ENCODE results near the gene FN1.
A peak's percentile ranks its signal among the peaks of the same experiment; 100 is the strongest.
"Not testable (repeated sequence)": the region's sequence is repeated elsewhere in the genome, so short reads cannot be mapped to it uniquely, and the experiment has no call there.

The FN1 gene

DNA sequence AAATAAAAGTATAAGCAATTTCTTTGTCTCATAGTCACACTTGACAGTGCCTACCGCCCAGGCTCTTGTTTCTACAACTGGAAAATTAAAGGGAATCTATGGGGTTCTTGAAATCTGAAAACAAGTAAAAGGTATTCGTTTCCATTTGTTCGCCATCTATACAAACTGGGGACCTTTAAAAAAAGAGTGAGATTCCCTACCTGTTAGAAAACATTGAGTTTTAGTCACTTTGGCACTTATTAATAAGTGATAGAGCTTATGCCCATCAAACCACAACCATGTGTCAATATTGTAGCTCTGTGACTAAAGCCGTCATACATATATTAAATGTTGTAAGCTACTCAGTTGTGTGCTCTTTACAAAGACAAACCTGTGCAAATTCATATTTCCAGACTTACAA, 13.2 kb downstream of the FN1 start:
- no peak for DNase-seq (ENCODE audit: low read depth in 2 of 2)

DNA sequence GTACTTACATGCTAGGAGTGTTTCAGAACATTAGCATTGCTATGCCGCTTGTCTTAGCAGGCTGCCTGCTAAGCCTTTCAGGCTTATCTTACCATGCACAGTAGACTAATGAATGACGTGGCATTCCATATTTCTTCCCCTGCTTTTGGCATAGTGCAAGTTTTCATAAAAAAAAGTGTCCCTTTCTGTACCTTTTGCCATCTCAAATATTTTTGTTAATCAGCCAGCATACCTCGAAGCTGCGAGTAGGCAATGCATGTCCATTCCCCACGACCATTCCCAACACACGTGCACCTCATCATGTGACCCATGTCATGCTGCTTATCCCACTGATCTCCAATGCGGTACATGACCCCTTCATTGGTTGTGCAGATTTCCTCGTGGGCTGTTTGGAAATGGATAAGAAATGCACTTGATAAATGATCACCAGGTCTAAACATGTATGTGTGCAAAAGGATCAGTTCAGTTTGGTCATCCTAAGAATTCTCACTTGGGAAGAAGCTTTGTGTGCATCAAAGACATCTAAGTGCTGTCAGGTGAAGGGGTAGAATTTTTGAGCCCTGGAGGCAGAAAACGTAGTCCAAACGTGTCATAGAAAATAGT, 13.9 kb downstream of the FN1 start:
- no peak for DNase-seq (ENCODE audit: low read depth in 2 of 2)

DNA sequence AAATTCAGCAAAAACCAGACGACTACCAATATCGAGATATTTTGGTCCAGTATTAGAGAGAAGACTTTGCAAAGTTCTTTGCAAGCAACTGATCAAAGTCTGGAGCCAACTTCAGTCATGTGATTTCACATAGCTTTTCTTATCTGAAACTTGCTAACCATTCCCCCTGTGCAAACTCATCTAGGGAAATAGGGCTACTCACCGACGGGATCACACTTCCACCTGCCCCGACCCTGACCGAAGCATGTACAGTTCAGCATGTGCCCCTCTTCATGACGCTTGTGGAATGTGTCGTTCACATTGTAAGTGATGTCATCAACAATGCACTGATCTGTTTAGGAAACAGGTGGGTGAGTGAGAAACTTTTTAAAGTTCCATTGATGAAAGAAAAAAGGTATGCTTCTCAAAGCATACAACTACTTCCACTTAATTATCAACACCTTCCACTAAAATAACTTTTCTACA, 15.4 kb downstream of the FN1 start:
- DNase-seq (ENCODE audit: low read depth in 2 of 2): no peak

GRCh38 chr2:215419769-215420470, 15.9 kb downstream of the FN1 start:
- DNase-seq (ENCODE audit: low read depth in 2 of 2): no peak

DNA sequence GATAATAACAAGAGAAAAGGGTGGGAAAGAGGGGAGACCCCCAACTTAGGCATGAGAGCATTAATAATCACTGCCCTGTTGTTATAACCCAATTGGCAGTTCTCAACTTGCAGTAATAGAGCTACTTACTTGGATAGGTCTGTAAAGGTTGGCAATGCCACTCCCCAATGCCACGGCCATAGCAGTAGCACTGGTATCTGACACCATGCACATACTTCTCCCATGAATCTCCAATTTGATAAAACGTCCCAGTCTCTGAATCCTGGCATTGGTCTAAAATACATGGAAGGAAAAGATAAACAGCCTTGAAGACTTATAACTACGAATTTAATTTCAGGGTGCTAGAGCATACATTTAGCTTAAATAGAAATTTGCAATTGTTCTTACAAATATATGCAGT, 16.8 kb downstream of the FN1 start:
- DNase-seq (ENCODE audit: low read depth in 2 of 2): no peak

GRCh38 chr2:215418064-215418963, 17.6 kb downstream of the FN1 start:
- no peak for DNase-seq (ENCODE audit: low read depth in 2 of 2)

DNA sequence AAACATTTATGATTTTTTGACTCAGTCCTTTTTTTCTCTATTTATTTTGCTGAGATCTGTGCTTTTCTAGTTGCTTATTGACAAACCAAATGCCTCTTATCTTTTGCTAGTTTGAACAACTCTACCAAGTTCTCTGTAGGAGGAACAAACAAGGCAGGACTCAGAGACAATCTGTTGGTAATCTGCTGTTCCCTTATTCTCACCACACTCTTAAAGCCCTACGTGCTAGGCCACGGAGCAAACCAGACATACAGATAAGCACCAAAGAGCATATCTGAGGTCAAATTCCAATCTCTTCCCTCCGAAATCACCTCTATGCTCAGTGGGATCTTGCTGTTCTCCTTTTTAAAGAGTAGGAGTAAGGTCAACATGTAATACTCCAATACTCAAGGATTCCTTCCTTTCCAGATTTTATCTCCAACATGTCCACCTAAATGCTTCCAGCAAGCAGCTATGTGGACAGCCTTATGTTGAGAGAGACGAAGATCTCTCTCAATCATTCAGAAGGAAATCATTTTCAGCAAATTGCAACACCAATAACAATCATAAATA, 18.4 kb downstream of the FN1 start:
- DNase-seq (ENCODE audit: low read depth in 2 of 2): no peak

DNA sequence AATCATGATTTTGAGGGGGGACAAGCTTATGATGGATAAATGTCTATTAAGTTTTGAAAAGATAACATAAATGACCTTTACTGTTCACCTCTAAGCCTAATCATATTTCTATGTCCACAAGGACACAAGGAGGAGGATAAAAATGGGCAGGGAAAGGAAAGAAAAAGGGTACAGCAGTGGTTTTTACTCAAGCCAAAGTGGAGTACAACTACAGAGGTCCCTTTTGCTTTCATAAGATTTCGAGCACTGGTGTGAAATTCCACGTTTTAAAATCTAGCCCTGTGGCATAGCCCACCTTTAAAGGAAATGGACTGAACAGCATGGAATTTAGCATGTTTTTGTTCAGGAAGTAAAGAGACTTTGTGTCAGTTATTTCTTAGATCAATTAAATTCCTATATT, 19.2 kb downstream of the FN1 start:
- DNase-seq (ENCODE audit: low read depth in 2 of 2): no peak

DNA sequence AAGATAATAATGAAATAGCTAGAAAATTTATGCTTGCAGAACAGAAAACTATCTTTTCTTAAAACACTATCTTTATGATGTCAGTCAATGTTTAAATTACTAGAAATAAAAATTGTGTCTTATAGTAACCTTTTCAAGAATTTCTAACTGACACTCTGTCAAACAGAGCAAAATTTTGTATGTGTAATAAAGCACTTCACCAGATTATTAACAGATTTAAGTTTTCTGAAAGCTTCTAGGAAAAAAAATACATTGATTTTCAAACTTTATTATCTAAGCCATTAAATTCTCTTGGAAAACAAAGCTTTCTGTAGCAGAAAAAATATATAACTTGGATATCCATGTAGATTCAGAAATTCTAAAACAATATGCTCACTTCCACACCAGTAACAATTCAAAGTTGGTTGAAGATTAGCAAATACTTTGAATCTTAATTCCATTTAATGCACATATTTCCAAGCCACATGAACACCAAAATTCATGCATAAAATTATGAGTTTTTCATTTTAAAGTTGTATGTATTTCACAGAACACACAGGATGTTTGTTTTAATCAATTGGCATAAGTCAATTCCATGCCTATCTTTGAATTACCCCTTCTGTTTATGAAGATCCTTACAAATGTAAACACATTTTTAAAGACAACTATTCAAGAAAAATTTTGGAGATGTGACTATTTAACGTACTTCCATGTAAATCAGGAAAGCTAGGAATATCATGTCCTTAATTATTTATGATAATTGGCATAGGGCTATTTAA, 19.9 kb downstream of the FN1 start:
- DNase-seq (ENCODE audit: low read depth in 2 of 2): no peak

DNA sequence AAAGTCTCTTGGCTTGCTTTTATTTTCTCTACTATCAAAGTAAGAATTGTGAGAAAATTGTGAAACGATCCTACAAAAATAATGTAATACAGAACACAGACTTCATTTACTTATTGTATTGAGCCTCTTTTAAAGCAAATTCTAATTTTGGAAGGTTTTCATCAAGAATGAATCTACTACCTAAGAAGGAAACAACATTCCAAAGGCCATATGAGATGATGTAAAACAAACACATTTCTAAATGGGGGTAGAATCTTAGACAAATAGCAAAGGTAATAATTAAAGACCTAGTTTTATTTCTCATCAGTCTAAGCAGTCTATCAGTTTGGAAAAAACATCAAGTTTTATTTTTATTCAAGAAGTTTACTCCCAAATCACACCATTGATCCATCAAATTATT, 20.6 kb downstream of the FN1 start:
- DNase-seq (ENCODE audit: low read depth in 2 of 2): no peak

- no peak for DNase-seq (ENCODE audit: low read depth in 2 of 2)
Measured at GRCh38 chr2:215414674-215415073, 21.2 kb downstream of the FN1 start.

DNA sequence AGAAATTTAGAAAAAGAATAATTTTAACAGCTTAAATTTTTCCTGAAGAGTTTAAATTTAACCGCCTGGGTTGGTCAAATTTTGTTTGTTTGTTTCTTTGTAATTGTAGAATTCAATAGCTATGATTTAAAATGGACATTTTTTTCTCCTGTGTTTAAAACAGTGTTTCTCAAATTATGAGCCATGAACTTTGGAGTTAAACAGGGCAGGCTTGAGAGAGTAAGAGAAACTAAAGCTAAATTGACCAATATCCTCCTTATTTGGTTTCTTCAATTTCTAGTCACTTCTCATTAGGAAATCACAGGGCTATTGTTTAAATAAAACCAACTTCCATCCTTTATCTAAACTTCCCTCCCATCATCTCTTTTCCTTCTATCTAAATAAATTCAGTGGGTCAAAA, 21.9 kb downstream of the FN1 start:
- DNase-seq (ENCODE audit: low read depth in 2 of 2): no peak

DNA sequence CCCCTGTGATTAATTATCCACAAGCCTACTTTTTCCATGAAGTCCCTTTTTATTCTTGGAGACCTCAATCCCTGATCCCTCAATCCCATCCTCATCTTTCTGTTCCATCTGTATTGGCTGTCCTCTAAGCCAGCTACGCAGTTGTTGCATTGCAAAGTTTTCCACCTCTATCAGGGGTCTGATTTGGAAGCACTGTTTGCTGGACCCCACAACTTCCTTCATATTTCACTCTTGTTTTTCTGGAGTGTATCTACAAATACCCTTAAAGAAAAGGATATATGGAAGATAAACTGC, 22.4 kb downstream of the FN1 start:
- DNase-seq (ENCODE audit: low read depth in 2 of 2): no peak

DNA sequence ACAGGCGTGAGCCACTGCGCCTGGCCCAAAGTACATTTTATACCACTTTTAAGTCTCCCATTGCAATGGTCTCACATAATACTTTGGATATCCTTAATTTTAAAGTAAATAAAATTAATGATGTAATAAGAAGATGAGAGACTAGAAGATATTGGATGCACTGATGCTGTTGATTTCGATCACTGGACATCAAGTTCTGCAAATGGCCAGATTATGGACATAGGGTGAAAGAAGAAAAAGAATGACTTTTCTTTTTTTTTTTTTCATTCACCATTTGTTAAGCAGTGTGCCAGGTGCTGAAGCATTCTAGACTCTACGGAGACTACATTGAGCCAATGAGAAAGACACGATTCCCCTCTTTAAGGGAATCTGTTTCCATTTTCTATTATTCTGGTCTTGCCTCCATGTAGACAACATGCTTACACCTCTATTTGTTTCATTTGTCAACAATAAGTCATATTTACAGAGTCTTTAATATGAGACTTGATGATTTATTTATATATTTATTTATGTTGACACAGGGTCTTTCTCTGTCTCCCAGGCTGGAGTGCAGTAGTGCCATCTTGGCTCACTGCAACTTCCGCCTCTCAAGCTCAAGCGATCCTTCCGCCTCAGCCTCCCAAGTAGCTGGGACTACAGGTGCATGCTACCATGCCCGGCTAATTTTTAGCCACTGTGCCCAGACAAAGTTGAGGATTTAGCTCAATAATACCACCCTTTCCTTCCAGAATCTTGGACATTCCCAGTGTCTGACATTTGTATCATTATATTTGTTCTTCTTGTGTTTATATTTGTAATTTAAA, 23.7 kb downstream of the FN1 start:
- DNase-seq (ENCODE audit: low read depth in 2 of 2): no peak

DNA sequence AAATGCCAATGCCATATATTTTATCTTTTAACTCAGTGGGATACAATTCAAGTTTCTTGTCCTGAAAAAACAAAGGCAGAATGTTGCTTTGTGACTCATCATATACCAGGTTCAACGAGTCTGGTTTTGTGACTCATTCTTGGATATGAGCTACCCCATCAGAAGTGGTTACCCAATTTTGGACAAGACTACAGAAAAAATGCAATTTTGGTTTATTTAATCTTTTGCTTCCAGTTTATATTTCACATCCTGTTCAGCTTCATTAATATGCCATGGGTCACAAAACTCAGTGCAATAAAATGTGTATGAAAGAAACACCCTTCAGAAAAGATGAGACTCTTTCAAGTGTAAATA, 25.0 kb downstream of the FN1 start:
- DNase-seq (ENCODE audit: low read depth in 2 of 2): no peak

DNA sequence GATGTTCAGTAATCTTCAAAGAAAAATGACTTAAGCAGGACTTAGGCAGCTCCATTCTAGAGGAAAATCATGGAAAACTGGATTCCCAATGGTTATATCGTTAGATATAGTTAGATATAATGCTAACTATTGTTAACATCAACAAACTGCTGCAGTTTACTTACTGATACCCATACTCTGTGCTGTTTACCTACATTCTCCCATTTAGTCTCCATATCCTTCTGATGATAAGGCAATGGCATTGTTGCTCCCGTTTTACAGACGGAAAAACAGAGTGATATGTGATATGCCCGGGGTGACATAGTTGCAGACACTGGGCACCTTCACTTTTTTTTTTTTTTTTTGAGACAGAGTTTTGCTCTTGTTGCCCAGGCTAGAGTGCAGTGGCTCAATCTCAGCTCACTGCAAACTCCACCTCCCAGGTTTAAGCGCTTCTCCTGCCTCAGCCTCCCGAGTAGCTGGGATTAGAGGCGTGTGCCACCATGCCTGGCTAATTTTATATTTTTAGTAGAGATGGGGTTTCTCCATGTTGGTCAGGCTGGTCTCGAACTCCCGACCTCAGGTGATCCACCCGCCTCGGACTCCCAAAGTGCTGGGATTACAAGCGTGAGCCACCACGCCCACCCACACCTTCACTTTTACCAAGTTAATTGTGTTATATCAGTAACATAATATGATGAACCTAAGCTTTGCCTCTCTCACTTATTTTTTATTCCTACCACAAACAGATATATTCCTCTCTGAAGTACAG, 25.5 kb downstream of the FN1 start:
- DNase-seq (ENCODE audit: low read depth in 2 of 2): not testable (repeated sequence)

DNA sequence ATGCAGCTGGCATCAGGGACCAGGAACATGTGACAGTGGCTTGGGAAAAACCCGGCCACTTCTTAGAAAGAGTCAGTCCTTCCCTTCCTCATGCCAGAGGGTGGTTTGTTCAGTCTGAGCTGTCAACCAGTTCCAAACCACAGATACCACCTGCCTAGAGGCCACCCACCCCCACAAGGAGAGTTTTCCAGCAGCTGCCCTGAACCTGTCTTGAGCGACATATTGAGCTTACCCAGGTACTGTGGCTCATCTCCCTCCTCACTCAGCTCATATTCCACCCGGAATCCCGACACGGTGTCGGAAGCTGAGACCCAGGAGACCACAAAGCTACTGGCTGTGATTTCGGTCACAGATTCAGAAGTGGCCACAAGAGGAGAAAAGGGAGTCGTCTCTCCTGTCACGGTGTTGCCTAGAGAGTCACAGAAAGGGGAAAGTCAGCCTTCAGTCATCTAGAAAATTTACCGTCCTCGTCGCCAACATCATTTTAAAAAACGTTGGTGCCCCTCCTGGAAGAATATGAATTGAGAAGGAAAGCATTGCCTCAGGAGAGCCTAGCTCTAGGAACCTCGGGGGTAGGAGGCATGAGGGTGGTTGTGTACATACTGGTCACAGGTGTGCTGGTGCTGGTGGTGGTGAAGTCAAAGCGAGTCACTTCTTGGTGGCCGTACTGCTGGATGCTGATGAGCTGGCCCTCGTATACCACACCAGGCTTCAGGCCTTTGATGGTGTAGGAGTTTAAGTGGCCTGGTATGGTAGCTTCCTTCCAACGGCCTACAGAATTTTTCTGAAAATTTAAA, 26.3 kb downstream of the FN1 start:
- DNase-seq (ENCODE audit: low read depth in 2 of 2): peak; percentile 33 to 40

- DNase-seq (ENCODE audit: low read depth in 2 of 2): not testable (repeated sequence)
Measured at GRCh38 chr2:215408441-215408840, 27.4 kb downstream of the FN1 start.

- DNase-seq (ENCODE audit: low read depth in 2 of 2): no peak
Measured at GRCh38 chr2:215407590-215408264, 28.1 kb downstream of the FN1 start.

Data from stimulated activated CD8-positive, alpha-beta memory T cell treated with anti-CD3 and anti-CD28 coated beads, Interleukin-15, amount 100 ng/mL, for 48 hours (primary cell).